Measurements from ENCODE around the gene CEP97.
A peak's percentile ranks its signal among the peaks of the same experiment; 100 is the strongest.

Gene CEP97

GRCh38 chr3:101779047-101779821 lies 54.8 kb downstream of the CEP97 start, which contains the start of gene NXPE3:
Gene NXPE3, plus strand, starts transcription at chr3:101779211. Its CDS starts 6,386 bp downstream, at chr3:101785597.
- DNase-seq: peak; percentile 84

- DNase-seq: peak; percentile 81
Observed at GRCh38 chr3:101779822-101780381, 55.5 kb downstream of the CEP97 start.

- DNase-seq: no peak
Observed at GRCh38 chr3:101780661-101781060, 56.2 kb downstream of the CEP97 start.

- DNase-seq: no peak
Observed at GRCh38 chr3:101781166-101781565, 56.8 kb downstream of the CEP97 start.

GRCh38 chr3:101784855-101785613 lies 60.6 kb downstream of the CEP97 start:
- no peak for DNase-seq

- DNase-seq: no peak
Observed at GRCh38 chr3:101791778-101792177, 67.4 kb downstream of the CEP97 start.

- no peak for DNase-seq
Observed at GRCh38 chr3:101796077-101796680, 71.8 kb downstream of the CEP97 start.

GRCh38 chr3:101801174-101801573 lies 76.8 kb downstream of the CEP97 start:
- no peak for DNase-seq

GRCh38 chr3:101802179-101802578 lies 77.8 kb downstream of the CEP97 start:
- no peak for DNase-seq

GRCh38 chr3:101803173-101803782 lies 78.9 kb downstream of the CEP97 start:
- DNase-seq: peak; percentile 58

GRCh38 chr3:101803939-101804338 lies 79.5 kb downstream of the CEP97 start:
- DNase-seq: no peak

- no peak for DNase-seq
Observed at GRCh38 chr3:101806491-101806890, 82.1 kb downstream of the CEP97 start.

- no peak for DNase-seq
Observed at GRCh38 chr3:101807888-101808287, 83.5 kb downstream of the CEP97 start.

GRCh38 chr3:101809178-101810021 lies 85.0 kb downstream of the CEP97 start:
- DNase-seq: peak; percentile 54

- no peak for DNase-seq
Observed at GRCh38 chr3:101810022-101810418, 85.6 kb downstream of the CEP97 start.

- no peak for DNase-seq
Observed at GRCh38 chr3:101811875-101812274, 87.5 kb downstream of the CEP97 start.

GRCh38 chr3:101812895-101813294 lies 88.5 kb downstream of the CEP97 start:
- DNase-seq: no peak

- DNase-seq: peak; percentile 8
Observed at GRCh38 chr3:101813817-101814440, 89.5 kb downstream of the CEP97 start.

- no peak for DNase-seq
Observed at GRCh38 chr3:101814835-101815234, 90.4 kb downstream of the CEP97 start.

- no peak for DNase-seq
Observed at GRCh38 chr3:101816215-101817149, 92.1 kb downstream of the CEP97 start.

Measured in NCI-H1105 treated with DMSO at 0.1 percent for 48 hours (cell line).